Loucy (cell line): Measurements from ENCODE around the gene SH3PXD2A.

ENCODE experiments used
- CTCF ChIP-seq: fragments of 200-600 bp; sonication (generic); conservative IDR thresholded peaks from 2 replicates; pipeline ENCODE4 v1.5.1; 2014; ENCODE audit warnings: mild to moderate bottlenecking, antibody characterized with exemption, low read length
- EZH2phosphoT487 ChIP-seq: fragments of 200-600 bp; IDR thresholded peaks from 2 replicates; pipeline ENCODE4 v1.6.1; 2018; ENCODE audit warnings: antibody characterized with exemption, mild to moderate bottlenecking, moderate library complexity, borderline replicate concordance

DNA sequence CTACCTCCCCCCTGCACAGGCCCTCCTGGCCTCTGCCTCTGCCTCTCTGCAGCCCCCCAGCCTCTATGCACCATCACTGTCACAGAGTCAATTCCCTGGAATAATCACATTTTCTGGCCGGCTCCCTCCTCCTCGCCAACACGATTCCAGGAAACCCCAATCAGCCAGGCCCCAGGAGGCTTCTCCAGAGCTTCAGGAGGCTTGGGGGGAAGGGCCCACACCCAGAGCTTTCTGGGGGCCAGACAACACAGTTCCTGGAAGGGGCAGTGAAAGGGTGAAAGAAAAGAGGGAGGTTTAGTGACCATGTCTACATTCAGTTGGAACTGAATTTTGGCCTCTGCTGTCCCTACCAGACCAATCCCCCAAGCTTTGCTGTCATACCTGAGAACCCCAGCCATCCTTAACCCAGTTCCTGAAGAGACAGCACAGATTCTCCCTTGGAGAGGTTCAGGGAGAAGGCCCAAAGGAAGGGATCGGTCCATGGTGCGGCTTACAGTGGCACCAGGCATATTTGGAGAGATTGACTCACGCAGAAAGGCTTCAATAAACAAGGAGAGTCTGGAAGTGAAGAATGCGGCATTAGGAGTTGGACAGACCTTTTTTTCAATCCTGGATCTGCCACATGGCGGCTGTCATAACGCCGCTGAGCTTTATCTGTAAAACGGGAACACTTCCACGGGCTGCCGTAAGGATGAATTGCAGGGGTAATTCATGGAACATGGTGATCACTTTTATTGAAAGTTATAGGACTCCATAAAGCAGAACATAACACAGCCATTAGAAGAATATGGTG, 272.8 kb downstream of the SH3PXD2A start:
- TF ChIP-seq CTCF (no peak), EZH2phosphoT487 (no peak)
